HG03520 (cell line): Measurements from ENCODE around the gene OR10K2.

Source experiments
- ATAC-seq: cut with Tn5 transposase; IDR thresholded peaks from one replicate; pipeline ENCODE4 v1.9.1; 2021; ENCODE audit warnings: mild to moderate bottlenecking, moderate library complexity; ENCODE audit not compliant: unreplicated experiment

Gene OR10K2

DNA sequence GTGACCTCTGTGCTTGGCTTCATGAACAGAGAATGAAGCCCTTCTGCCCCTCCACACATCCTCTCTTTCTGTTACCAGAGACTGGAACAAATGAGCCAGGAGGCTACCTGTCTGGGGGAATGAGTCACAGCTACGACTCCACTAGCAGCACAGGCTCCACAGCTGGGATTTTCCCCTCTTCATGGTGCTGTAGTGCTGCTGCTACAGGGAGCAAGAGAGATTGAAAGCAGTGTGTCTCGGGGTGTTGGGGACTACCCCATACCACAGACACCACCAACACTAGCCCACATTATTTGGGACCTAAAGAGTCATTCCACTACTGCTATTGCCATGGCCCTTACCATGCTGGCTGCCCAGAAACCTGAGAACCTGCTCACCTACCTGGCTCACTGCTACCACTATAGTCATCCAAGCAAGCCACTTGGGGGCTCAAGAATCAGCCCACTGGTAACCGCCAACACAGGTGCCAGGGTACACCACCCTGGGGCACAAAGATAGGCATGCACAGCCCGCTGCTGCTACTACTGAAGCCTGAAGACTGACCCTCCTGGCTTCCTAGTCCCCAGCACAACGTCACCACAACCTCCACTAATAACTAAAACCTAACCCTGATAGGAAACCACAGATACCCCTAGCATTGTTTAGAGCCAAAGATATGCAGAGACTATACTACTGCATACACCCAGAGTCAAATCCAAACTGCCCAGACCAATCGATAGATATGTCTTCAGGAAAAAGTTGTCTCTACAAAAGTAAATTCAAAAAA lies 54.7 kb downstream of the OR10K2 start:
- peak; percentile 94 for ATAC-seq
